WTC11 (cell line): ENCODE results near the gene SLC12A4. TPM values are rescaled to one million over a fixed set of nuclear protein-coding genes. Genes with fewer than 3 reads are reported as not detected.
"Not testable (repeated sequence)": the region's sequence is repeated elsewhere in the genome, so short reads cannot be mapped to it uniquely, and the experiment has no call there.

Source experiments
- ATAC-seq: fragments of 200-7000 bp; cut with Tn5 transposase; 2 replicates; pipeline ENCODE4 v1.10.0; 2021; ENCODE audit warnings: mild to moderate bottlenecking, moderate library complexity
- CTCF ChIA-PET: fragments of 300-600 bp; sonication (Branson Sonifier 250); formaldehyde crosslinking; loops from one replicate; lab custom pipeline; 2021; ENCODE audit warnings: antibody characterized with exemption; lab: Charles Lee
- POLR2A ChIA-PET: fragments of 350-600 bp; sonication (Branson Sonifier 250); formaldehyde crosslinking; loops from one replicate; lab custom pipeline; 2021; ENCODE audit warnings: antibody characterized with exemption; lab: Charles Lee
- DNase-seq: peaks from one replicate; pipeline ENCODE4 v3.0.0; 2021; ENCODE audit warnings: low spot score
- H3K27ac Mint-ChIP-seq: 2 replicates; pipeline ENCODE4 v1.8.0; 2021; ENCODE audit warnings: mixed read lengths
- H3K27me3 Mint-ChIP-seq: 2 replicates; pipeline ENCODE4 v1.8.0; 2021; ENCODE audit warnings: low read depth, mild to moderate bottlenecking, moderate library complexity, mixed read lengths
- H3K36me3 Mint-ChIP-seq: 2 replicates; pipeline ENCODE4 v1.8.0; 2021; ENCODE audit warnings: mixed read lengths
- H3K4me1 Mint-ChIP-seq: 2 replicates; pipeline ENCODE4 v1.8.0; 2022; ENCODE audit warnings: mixed read lengths
- H3K4me3 Mint-ChIP-seq: 2 replicates; pipeline ENCODE4 v1.8.0; 2021; ENCODE audit warnings: mild to moderate bottlenecking, moderate library complexity, mixed read lengths
- H3K9me3 Mint-ChIP-seq: 2 replicates; pipeline ENCODE4 v1.8.0; 2021; ENCODE audit warnings: mixed read lengths
- ATF1 ChIP-seq: sonication (generic); formaldehyde crosslinking; IDR thresholded peaks from 2 replicates; pipeline ENCODE4 v1.8.1; 2023; ENCODE audit warnings: mild to moderate bottlenecking, moderate library complexity, missing genetic modification reagents
- FOXK1 ChIP-seq: sonication (generic); formaldehyde crosslinking; IDR thresholded peaks from 2 replicates; pipeline ENCODE4 v1.8.0; 2022; ENCODE audit warnings: mild to moderate bottlenecking, moderate library complexity, missing genetic modification reagents
- GABPB1 ChIP-seq: sonication (generic); formaldehyde crosslinking; IDR thresholded peaks from 2 replicates; pipeline ENCODE4 v1.8.1; 2023; ENCODE audit warnings: mild to moderate bottlenecking, missing genetic modification reagents
- HMGA2 ChIP-seq: fragments of 250-450 bp; sonication (Bioruptor Pico); IDR thresholded peaks from 2 replicates; pipeline ENCODE4 v1.4.0; 2021; ENCODE audit warnings: mild to moderate bottlenecking, moderate library complexity
- JAZF1 ChIP-seq: fragments of 250-450 bp; sonication (Bioruptor Pico); IDR thresholded peaks from 2 replicates; pipeline ENCODE4 v1.9.0; 2021; ENCODE audit warnings: moderate library complexity, mild to moderate bottlenecking, inconsistent platforms
- KAT7 ChIP-seq: sonication (generic); formaldehyde crosslinking; IDR thresholded peaks from 2 replicates; pipeline ENCODE4 v1.8.1; 2023; ENCODE audit warnings: missing genetic modification reagents, mild to moderate bottlenecking, borderline replicate concordance
- MYBL2 ChIP-seq: sonication (generic); formaldehyde crosslinking; IDR thresholded peaks from 2 replicates; pipeline ENCODE4 v1.8.1; 2023; ENCODE audit warnings: mild to moderate bottlenecking, moderate library complexity, missing genetic modification reagents
- NFYB ChIP-seq: sonication (generic); formaldehyde crosslinking; conservative IDR thresholded peaks from 2 replicates; pipeline ENCODE4 v1.8.0; 2022; ENCODE audit warnings: low read depth, missing genetic modification reagents
- NR2C2 ChIP-seq: sonication (generic); formaldehyde crosslinking; IDR thresholded peaks from 2 replicates; pipeline ENCODE4 v1.8.0; 2022; ENCODE audit warnings: mild to moderate bottlenecking, missing genetic modification reagents
- RELA ChIP-seq: sonication (generic); formaldehyde crosslinking; IDR thresholded peaks from 2 replicates; pipeline ENCODE4 v1.8.1; 2022; ENCODE audit warnings: missing genetic modification reagents, mild to moderate bottlenecking, borderline replicate concordance
- SOX15 ChIP-seq: fragments of 250-450 bp; sonication (Bioruptor Pico); IDR thresholded peaks from 2 replicates; pipeline ENCODE4 v1.9.0; 2021; ENCODE audit warnings: mild to moderate bottlenecking
- TEAD4 ChIP-seq: sonication (generic); formaldehyde crosslinking; IDR thresholded peaks from 2 replicates; pipeline ENCODE4 v1.8.0; 2022; ENCODE audit warnings: mild to moderate bottlenecking, missing genetic modification reagents
- ZNF121 ChIP-seq: sonication (generic); formaldehyde crosslinking; IDR thresholded peaks from 2 replicates; pipeline ENCODE4 v1.8.0; 2023; ENCODE audit warnings: missing genetic modification reagents
- ZNF232 ChIP-seq: sonication (generic); formaldehyde crosslinking; IDR thresholded peaks from 2 replicates; pipeline ENCODE4 v1.8.0; 2022; ENCODE audit warnings: mild to moderate bottlenecking, missing genetic modification reagents
- total RNA-seq: library from RNA; stranded (reverse); gene quantifications from 3 replicates; pipeline ENCODE4 v1.2.3, GENCODE V29; 2021
- TF ChIP-seq, protein P1 (sequence below): sonication (generic); formaldehyde crosslinking; IDR thresholded peaks from 2 replicates; pipeline ENCODE4 v1.8.0; 2022; ENCODE audit warnings: mild to moderate bottlenecking, missing genetic modification reagents
- TF ChIP-seq, protein P2 (sequence below): sonication (generic); formaldehyde crosslinking; IDR thresholded peaks from 2 replicates; pipeline ENCODE4 v1.8.1; 2022; ENCODE audit warnings: mild to moderate bottlenecking, missing genetic modification reagents, moderate library complexity, borderline replicate concordance
- TF ChIP-seq, protein P3 (sequence below): sonication (generic); formaldehyde crosslinking; IDR thresholded peaks from 2 replicates; pipeline ENCODE4 v1.8.1; 2023; ENCODE audit warnings: mild to moderate bottlenecking, missing genetic modification reagents, borderline replicate concordance
- TF ChIP-seq, protein P4 (sequence below): sonication (generic); formaldehyde crosslinking; IDR thresholded peaks from 2 replicates; pipeline ENCODE4 v1.8.0; 2023; ENCODE audit warnings: missing genetic modification reagents, mild to moderate bottlenecking, borderline replicate concordance

SLC12A4 gene
- total RNA-seq, 1 experiment from 2014 or later = 94.1 TPM

DNA sequence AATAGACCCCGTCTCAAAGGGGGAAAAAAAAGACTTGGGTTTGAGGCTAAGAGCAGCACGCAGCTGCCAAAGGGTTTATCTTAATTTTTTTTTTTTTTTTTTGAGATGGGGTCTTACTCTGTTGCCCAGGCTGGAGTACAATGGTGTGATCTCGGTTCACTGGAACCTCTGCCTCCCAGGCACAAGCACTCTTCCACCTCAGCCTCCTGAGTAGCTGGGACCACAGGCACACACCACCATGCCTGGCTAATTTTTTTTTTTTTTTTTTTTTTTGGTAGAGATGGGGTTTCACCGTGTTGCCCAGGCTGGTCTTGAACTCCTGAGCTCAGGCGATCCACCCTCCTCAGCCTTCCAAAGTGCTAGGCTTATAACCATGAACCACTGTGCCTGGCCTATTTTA lies 30.7 kb downstream of the SLC12A4 start:
- POLR2A ChIA-PET = interaction anchor here (4.7 kb wide), 1 partner anchor 53 kb away, joined by 30 read pairs; the partner anchor contains the start of gene NRN1L
- not testable (repeated sequence) for DNase-seq

DNA sequence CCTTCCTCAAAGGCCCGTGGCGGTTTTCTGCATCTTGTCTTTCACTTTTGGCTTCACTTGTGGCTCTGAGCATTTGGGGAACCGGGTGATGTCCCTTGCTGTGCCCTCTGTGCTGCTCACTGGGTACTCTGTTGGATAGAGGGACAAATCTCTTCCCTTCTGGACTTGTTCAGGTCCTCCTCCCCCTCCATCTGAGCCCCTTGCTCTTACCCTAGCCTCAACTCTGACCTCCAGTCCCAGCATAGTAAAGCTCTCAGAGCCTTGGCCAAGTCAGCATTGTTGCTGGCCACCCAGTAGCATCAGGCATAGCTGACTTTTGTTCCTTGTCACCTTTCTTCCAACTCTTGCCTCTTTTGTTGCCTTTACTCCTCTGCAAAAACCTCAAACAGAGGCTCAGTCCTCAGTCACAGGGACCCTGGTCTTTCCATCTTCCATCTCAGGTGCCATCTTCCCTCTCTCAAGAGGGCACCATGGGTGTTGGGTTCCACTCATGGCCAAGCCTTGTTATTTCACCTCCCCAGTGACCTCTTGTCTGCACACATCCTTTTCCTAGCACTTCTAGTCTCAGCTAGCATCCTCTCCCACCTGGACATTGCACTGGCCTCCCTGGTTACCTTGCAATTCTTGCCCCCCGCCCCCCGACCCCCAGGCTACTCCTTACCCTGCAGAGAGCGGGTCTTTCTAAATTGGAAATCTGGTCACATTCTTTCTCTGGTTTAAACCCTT lies 31.4 kb downstream of the SLC12A4 start:
- Mint-ChIP-seq H3K9me3 (no peaks in the 10 kb centered on the region), H3K27ac (peak overlapping the region; percentile 41), H3K27me3 (no peaks in the 10 kb centered on the region)
- ChIA-PET POLR2A (interaction anchor here (0.6 to 4.7 kb wide), 3 partner anchors 45 to 109 kb away, joined by 3 to 30 read pairs (median 4); partner anchors contain the start of gene NRN1L), CTCF (interaction anchor here (2.8 to 4.0 kb wide), 2 partner anchors 53 to 104 kb away, joined by 11 to 52 read pairs; partner anchors contain the start of gene NRN1L)
- no peak for ATAC-seq
- TF ChIP-seq GABPB1 (CRISPR knock-in tag) (no peak), NFYB (CRISPR knock-in tag) (no peak), HMGA2 (no peak), ZNF232 (CRISPR knock-in tag) (no peak), TEAD4 (CRISPR knock-in tag) (no peak), NR2C2 (CRISPR knock-in tag) (no peak), MYBL2 (CRISPR knock-in tag) (no peak), FOXK1 (CRISPR knock-in tag) (no peak), ATF1 (CRISPR knock-in tag) (no peak), SOX15 (CRISPR knock-in tag) (no peak), JAZF1 (CRISPR knock-in tag) (no peak), RELA (CRISPR knock-in tag) (no peak), KAT7 (no peak)
- TF ChIP-seq, protein P1, sequence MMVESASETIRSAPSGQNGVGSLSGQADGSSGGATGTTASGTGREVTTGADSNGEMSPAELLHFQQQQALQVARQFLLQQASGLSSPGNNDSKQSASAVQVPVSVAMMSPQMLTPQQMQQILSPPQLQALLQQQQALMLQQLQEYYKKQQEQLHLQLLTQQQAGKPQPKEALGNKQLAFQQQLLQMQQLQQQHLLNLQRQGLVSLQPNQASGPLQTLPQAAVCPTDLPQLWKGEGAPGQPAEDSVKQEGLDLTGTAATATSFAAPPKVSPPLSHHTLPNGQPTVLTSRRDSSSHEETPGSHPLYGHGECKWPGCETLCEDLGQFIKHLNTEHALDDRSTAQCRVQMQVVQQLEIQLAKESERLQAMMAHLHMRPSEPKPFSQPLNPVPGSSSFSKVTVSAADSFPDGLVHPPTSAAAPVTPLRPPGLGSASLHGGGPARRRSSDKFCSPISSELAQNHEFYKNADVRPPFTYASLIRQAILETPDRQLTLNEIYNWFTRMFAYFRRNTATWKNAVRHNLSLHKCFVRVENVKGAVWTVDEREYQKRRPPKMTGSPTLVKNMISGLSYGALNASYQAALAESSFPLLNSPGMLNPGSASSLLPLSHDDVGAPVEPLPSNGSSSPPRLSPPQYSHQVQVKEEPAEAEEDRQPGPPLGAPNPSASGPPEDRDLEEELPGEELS = no peak
- TF ChIP-seq, protein P2, sequence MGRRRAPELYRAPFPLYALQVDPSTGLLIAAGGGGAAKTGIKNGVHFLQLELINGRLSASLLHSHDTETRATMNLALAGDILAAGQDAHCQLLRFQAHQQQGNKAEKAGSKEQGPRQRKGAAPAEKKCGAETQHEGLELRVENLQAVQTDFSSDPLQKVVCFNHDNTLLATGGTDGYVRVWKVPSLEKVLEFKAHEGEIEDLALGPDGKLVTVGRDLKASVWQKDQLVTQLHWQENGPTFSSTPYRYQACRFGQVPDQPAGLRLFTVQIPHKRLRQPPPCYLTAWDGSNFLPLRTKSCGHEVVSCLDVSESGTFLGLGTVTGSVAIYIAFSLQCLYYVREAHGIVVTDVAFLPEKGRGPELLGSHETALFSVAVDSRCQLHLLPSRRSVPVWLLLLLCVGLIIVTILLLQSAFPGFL (CRISPR knock-in tag) = no peak
- TF ChIP-seq, protein P3, sequence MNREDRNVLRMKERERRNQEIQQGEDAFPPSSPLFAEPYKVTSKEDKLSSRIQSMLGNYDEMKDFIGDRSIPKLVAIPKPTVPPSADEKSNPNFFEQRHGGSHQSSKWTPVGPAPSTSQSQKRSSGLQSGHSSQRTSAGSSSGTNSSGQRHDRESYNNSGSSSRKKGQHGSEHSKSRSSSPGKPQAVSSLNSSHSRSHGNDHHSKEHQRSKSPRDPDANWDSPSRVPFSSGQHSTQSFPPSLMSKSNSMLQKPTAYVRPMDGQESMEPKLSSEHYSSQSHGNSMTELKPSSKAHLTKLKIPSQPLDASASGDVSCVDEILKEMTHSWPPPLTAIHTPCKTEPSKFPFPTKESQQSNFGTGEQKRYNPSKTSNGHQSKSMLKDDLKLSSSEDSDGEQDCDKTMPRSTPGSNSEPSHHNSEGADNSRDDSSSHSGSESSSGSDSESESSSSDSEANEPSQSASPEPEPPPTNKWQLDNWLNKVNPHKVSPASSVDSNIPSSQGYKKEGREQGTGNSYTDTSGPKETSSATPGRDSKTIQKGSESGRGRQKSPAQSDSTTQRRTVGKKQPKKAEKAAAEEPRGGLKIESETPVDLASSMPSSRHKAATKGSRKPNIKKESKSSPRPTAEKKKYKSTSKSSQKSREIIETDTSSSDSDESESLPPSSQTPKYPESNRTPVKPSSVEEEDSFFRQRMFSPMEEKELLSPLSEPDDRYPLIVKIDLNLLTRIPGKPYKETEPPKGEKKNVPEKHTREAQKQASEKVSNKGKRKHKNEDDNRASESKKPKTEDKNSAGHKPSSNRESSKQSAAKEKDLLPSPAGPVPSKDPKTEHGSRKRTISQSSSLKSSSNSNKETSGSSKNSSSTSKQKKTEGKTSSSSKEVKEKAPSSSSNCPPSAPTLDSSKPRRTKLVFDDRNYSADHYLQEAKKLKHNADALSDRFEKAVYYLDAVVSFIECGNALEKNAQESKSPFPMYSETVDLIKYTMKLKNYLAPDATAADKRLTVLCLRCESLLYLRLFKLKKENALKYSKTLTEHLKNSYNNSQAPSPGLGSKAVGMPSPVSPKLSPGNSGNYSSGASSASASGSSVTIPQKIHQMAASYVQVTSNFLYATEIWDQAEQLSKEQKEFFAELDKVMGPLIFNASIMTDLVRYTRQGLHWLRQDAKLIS (CRISPR knock-in tag) = no peak
- TF ChIP-seq, protein P4, sequence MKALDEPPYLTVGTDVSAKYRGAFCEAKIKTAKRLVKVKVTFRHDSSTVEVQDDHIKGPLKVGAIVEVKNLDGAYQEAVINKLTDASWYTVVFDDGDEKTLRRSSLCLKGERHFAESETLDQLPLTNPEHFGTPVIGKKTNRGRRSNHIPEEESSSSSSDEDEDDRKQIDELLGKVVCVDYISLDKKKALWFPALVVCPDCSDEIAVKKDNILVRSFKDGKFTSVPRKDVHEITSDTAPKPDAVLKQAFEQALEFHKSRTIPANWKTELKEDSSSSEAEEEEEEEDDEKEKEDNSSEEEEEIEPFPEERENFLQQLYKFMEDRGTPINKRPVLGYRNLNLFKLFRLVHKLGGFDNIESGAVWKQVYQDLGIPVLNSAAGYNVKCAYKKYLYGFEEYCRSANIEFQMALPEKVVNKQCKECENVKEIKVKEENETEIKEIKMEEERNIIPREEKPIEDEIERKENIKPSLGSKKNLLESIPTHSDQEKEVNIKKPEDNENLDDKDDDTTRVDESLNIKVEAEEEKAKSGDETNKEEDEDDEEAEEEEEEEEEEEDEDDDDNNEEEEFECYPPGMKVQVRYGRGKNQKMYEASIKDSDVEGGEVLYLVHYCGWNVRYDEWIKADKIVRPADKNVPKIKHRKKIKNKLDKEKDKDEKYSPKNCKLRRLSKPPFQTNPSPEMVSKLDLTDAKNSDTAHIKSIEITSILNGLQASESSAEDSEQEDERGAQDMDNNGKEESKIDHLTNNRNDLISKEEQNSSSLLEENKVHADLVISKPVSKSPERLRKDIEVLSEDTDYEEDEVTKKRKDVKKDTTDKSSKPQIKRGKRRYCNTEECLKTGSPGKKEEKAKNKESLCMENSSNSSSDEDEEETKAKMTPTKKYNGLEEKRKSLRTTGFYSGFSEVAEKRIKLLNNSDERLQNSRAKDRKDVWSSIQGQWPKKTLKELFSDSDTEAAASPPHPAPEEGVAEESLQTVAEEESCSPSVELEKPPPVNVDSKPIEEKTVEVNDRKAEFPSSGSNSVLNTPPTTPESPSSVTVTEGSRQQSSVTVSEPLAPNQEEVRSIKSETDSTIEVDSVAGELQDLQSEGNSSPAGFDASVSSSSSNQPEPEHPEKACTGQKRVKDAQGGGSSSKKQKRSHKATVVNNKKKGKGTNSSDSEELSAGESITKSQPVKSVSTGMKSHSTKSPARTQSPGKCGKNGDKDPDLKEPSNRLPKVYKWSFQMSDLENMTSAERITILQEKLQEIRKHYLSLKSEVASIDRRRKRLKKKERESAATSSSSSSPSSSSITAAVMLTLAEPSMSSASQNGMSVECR (CRISPR knock-in tag) = no peak
- TF ChIP-seq, all 79 proteins: peak for 0
- H3K4me3 Mint-ChIP-seq = peak overlapping the region; percentile 100
- peaks cover 27% of the 10 kb centered on the region for H3K4me1 Mint-ChIP-seq
- peaks cover 6% of the 10 kb centered on the region for H3K36me3 Mint-ChIP-seq
- no peak for DNase-seq

More for the DNA sequence above, 30.7 kb downstream of the SLC12A4 start:
- H3K36me3 Mint-ChIP-seq, ATAC-seq, H3K9me3 Mint-ChIP-seq, H3K27me3 Mint-ChIP-seq, CTCF ChIA-PET, H3K27ac Mint-ChIP-seq: not testable (repeated sequence)
- Mint-ChIP-seq H3K4me3 (peak overlapping the region; percentile 24; the same call in 1 of the 2 replicates), H3K4me1 (peaks cover 27% of the 10 kb centered on the region)
- peak; percentile 80; the same call in 1 of the 2 replicates for TF ChIP-seq ZNF121 (CRISPR knock-in tag)
